HG02571 (cell line): ENCODE results near the gene MEAF6.

Experiments used
- ATAC-seq: cut with Tn5 transposase; IDR thresholded peaks from one replicate; pipeline ENCODE4 v1.9.1; 2021; ENCODE audit warnings: mild to moderate bottlenecking, moderate library complexity; ENCODE audit not compliant: unreplicated experiment

Gene MEAF6

DNA sequence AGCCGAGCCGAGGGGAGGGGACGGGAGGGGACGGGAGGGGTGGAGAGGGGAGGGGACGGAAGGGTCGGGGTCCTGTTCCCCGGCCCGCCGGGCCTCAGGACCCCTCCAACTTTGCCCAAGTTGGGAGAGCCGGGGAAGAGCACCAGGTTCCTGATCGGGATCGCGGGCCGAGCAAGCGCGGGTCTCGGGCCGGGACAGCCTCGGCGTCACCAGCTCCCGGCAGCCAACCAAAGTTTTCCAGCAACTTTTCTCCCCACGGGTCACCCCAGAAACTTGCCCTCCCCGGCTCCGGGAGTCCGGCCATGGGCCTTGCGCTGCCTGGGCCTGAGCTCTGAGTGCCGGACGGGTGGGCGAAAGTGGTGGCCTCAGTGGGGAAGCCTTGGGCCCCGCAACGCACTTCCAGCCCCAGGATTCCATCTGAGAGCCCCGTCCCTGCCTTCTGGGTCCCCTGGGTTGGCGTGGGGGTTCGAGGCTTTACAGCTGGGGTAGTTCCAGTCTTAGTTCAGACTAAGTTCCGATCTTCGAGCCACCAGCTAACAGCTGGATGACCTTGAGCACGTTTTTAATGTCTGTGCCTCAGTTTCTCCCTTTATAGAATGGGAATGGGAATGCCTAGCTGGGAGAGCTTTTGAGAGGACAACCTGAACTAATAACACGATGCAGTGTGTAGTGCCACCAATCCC, 39.7 kb downstream of the MEAF6 start:
- peak; percentile 7 for ATAC-seq

DNA sequence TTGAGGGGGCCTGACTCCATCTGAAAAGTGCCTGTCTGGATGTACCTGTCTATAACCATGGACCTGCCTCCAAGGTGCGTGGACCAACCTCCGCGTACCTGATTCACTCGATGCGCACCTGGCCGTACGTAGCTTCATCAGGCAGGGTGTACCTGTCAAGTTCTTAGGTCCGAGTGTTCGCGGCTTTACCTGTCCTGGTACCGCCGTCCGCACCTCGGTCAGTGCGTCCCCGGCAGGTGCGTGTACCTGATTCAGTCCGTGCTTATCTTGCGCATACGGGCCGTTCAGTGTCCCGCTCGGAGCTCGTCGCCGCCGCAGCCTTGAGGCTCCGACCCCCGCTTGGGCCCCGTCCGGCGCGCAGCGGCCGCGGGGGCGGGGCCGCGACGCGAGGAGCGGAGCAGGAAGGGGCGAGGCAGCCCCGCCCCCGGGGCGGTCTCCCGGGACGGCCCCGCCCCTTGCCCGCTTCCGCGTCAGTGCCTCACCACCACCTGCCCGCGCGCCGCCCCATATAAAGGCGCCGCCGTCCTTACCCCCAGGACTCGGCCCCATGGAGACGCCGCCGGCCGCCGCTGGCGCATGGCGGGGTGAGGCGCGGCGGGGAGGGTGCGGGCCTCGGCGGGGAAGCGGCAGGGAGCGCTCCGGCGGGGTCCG, 40.4 kb downstream of the MEAF6 start, which contains the start of gene ZC3H12A:
Gene ZC3H12A (plus strand): TSS at position 535 of the 651 bp plus-strand sequence. CDS start 917 bp downstream, outside the sequence.
- peak; percentile 48 for ATAC-seq

- ATAC-seq, result no peak
These were observed 41.0 kb downstream of the MEAF6 start for GRCh38 chr1:37473431-37474045.

DNA sequence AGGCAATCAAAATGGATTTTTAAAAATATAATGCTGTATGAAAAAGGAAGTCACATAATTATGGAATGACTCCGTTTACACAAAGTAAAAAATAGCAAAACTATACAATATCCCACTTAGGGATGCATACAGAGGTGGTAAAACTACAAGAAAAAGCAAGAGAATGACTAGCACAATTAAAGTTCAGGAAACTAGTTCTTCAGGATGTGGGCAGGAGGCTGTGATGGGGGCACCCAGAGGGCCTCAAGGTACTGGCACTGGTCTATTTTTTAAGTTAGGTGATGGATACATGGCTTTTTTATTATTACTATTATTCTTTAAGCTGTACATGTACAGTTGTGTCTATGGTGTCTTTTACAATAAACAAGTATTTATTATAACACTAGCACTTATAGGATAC, 41.6 kb downstream of the MEAF6 start:
- ATAC-seq, result no peak

- no peak for ATAC-seq
These were observed 42.3 kb downstream of the MEAF6 start for GRCh38 chr1:37472281-37472680.

- no peak for ATAC-seq
These were observed 43.0 kb downstream of the MEAF6 start for GRCh38 chr1:37471345-37472231.

GRCh38 chr1:37469386-37469785, 45.2 kb downstream of the MEAF6 start:
- ATAC-seq, result no peak

GRCh38 chr1:37468037-37468436, 46.5 kb downstream of the MEAF6 start:
- ATAC-seq, result no peak

GRCh38 chr1:37465593-37466517, 48.7 kb downstream of the MEAF6 start:
- no peak for ATAC-seq

DNA sequence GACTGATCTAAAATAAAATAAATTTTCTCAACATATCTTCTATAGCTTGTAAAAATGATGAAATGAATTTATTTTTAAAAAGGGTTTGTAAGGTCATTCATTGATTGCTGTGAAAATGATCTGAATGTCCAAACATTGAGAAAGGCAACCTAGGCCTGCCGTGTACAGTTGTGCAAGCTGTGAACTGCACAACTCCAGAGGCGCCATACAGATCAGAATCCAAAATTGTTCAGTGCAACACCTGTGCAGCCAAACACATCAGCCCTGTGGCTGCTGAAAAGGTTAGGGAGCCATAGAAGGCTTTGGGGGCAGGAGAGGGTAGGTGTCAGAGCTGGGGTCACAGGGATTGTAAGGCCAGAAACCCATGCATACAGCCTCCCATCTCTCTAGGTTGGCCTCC, 50.1 kb downstream of the MEAF6 start:
- ATAC-seq, result no peak

DNA sequence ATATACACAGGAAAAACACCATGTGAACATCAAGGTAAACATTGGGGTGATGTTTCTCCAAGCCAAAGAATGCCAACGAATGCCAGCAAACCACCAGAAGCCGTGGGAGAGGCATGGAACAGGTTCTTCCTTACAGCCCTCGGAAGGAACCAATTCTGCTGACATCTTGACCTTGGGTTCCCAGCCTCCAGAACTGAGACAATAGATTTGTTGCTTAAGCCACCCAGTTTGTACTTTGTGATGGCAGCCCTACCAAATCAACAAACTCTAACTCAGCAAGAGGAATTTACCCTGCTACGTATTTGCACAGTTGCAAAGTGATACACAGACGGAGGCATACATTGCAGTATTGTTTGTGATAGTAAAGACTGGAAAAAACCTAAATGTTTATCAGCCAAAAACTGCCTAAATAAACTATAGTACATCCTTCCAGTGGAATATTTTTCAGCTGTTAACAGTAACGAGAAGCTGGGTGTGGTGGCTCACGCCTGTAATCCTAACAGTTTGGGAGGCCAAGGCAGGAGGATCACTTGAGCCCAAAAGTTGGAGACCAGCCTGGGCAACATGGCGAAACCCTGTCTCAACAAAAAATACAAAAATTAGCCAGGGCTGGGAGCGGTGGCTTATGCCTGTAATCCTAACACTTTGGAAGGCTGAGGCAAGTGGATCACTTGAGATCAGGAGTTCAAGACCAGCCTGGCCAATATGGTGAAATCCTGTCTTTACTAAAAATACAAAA, 52.7 kb downstream of the MEAF6 start:
- no peak for ATAC-seq

DNA sequence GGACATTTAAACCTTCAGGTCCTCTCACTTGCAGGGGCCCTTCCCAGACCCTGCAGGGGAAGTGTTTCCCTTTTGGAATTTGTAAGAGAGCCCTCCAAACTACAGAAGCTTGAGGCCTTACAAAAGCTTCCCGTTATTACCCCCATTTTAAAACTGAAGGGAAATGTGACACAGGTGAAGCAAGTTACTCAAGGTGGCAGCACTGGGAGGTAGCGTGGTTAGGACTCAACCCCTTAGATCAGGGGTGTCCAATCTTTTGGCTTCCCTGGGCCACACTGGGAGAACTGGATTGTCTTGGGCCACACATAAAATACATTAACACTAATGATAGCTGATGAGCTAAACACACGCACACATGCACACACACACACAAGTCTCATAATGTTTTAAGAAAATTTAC, 56.0 kb downstream of the MEAF6 start:
- ATAC-seq, result no peak

DNA sequence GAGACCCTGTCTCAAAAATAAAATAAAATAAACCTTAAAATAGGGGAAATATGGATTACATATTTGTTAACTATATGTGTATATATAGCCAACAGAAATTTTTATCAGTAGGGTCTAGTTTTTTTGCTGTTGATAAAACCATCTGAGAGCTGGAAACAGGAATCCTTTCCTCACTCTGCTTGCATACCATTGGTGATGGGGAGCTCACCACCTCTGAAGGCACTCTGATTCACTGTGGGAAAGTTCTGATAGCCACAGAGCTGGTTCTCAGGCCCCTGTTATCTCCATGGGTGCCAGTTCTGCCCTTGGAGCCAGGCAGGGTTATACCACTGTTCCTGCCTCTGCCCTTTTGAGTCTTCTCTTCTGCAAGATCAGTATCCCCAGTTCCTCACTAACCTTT, 58.0 kb downstream of the MEAF6 start:
- ATAC-seq, result no peak

- no peak for ATAC-seq
These were observed 59.0 kb downstream of the MEAF6 start for GRCh38 chr1:37455516-37455915.

DNA sequence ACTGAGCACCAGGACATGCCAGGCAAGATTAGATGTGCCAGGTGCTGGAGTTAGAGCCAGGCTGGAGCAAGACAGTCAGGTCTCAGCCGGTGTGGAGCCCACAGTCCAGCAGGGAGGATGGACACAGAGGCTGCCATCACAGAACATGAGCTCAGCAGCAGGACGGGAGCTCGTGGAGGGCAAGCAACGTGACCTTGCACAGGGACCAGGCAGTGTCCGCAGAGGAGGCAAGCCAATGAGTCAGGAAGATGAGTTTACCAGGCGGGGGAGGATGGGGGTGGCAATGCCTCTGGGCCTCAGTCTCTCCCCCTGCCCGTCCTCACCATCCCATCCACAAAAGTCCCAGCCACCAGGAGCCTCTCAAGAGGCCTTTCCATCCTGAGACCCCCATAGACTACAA, 60.9 kb downstream of the MEAF6 start:
- no peak for ATAC-seq

DNA sequence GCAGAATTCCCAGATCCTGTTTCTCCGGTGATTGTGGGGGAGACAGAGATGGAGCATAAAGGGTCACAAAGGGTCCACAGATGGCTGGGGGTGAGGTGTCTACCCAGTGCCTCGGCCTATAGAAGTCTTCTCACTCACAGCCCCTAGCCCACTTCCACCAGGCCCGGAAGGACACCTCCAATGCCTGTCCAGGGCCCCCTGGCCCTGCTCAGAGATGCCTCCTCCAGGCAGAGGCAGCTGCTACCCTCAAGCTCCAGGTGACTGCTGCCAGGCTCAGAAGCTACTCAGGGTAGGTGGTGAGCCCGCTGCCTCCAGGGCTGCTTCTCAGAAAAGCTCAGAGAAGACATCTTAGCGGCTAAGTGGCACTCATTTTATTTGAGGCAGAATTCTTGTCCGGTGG, 62.1 kb downstream of the MEAF6 start:
- no peak for ATAC-seq

DNA sequence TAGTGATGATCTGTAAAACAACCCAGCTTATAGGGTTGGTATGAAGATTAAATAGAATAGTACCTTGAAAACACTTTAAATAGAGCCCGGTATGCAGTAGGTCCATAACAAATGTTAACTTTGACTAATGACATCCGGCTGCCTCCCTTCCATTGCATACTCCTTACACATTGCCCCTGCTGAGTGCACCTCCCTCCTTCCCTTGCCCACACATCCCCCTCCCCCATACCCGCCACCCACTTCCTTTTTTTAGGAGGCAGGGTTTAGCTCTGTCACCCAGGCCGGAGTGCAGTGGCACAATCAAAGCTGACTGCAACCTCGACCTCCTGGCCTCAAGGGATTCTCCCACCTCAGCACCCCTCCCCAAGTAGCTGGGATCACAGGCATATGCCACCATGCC, 64.6 kb downstream of the MEAF6 start:
- ATAC-seq, result no peak

DNA sequence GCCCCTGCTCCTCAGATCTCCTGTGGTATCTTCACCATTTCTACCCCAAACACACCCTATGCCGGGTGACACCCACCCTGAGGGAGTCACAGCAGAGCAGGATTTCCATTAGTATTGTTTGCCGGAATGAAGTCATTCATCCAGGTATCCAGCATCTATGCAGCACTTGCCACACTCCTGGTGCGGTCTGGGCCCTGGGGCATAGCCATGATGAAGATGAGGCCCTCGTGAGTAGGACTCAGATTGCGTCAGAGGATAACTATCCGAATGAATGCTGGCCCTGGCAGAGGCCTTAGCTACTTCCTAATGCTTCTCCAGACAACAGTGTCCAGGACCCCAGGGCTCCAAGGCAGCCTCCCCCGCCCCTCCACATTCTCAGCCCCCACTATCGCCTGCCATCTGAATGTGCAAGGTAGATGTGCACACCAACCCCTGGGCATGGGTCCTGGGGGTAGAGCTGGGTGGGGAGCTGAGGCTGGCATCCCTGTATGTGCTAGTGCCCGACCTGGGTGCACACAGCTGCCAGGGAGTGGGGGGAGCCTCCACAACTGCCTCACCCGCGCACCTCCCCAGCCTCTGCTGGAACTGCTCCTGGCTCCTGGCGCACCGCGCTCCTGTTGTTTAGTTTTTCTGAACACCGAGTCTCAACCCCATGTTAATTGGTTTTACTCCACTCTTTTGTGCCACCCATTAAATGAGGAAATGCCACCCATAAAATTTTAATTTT, 65.7 kb downstream of the MEAF6 start:
- no peak for ATAC-seq

DNA sequence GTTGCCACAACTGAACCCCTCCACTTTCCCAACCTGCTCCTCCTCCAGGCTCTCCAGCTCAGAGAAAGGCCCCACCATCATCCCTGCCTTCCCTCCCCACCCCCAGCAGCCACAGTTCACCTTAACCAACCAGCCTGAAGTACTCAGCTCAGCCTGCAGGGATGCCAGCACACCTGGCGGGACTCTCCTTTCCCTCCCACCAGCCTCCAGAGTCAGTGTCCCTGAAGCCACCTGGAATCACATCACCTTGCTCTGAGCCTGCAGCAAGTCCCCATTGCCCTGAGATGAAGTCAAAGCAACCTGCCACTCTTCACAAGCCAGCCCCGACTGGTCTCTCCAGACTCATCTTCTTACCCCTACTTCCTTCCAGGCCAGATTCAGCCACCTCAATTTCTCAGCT, 66.4 kb downstream of the MEAF6 start:
- no peak for ATAC-seq
